ENCODE data around the gene CDKAL1. TPM values are rescaled to one million over a fixed set of nuclear protein-coding genes. Genes with fewer than 3 reads are reported as not detected.

CDKAL1 gene
- polyA plus RNA-seq, 2 of the 4 experiments (the other 2 are of a cell fraction), result 4.7 to 8.3 TPM

DNA sequence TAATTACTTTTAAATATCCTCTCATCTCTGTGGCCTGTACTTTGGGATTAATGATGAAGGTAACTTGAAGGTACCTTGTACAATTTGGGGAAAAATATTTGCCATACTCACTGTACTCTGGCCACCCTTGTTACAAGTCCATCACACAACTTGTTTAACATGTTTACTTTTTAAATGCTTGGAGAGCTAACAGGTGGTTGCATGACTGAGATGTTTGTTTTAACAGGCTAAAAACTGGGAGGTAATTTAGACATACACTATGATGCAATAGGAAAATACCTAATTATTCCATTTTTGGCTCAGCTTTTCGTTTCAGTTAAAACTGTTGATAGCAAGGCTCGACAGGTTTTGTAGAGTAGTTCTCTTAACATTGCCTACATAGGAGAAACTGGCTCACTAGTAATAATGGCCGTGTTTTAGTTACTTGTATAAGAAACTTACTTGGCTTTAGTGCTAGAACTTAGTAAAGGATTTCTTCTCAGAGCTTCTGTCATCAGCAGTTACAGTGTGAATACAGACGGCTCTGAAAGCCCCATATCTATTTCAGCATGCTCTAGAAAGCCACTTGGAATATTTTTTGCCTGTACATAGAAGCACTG lies 569.5 kb downstream of the CDKAL1 start:
- FAIRE-seq (no peak), DNase-seq (ENCODE audit: low read depth in 1 of 2, low spot score in 1 of 2) (no peak), ATAC-seq (no peak)
- TF ChIP-seq RCOR1 (IDR thresholded peaks at IDR 0.05; ENCODE audit: low read depth, low read length), result no peak
- TF ChIP-seq RAD21 (conservative IDR thresholded peaks at IDR 0.05 in 1 of 2, IDR thresholded peaks at IDR 0.05 in 1 of 2), result no peak
- TF ChIP-seq ELK1 (IDR thresholded peaks at IDR 0.05; ENCODE audit: low read depth, low read length), result no peak
- TF ChIP-seq, protein P1, sequence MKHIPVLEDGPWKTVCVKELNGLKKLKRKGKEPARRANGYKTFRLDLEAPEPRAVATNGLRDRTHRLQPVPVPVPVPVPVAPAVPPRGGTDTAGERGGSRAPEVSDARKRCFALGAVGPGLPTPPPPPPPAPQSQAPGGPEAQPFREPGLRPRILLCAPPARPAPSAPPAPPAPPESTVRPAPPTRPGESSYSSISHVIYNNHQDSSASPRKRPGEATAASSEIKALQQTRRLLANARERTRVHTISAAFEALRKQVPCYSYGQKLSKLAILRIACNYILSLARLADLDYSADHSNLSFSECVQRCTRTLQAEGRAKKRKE (CRISPR knock-in tag; IDR thresholded peaks at IDR 0.05; ENCODE audit: low read depth), result no peak
- TF ChIP-seq FOXS1 (CRISPR knock-in tag; IDR thresholded peaks at IDR 0.05), result no peak
- no peak for TF ChIP-seq GATA3 (IDR thresholded peaks at IDR 0.05; ENCODE audit: borderline replicate concordance)
- TF ChIP-seq BCL3 (IDR thresholded peaks at IDR 0.05), result no peak
- TF ChIP-seq JUNB (IDR thresholded peaks at IDR 0.05), result no peak
- TF ChIP-seq SREBF2 (IDR thresholded peaks at IDR 0.05), result no peak
- TF ChIP-seq MAFK (IDR thresholded peaks at IDR 0.05; ENCODE audit: partially characterized antibody), result no peak
- no peak for TF ChIP-seq BHLHE40 (IDR thresholded peaks at IDR 0.05; ENCODE audit: low read depth, low read length)
- TF ChIP-seq JUN (IDR thresholded peaks at IDR 0.05), result no peak
- no peak for TF ChIP-seq PHF8 (IDR thresholded peaks at IDR 0.05; ENCODE audit: borderline replicate concordance, low read depth)
- H3K4me3 ChIP-seq, result no peak overlapping the region
- ChIA-PET POLR2A (interaction anchor here (0.5 kb wide), 1 partner anchor 168 kb away, joined by 3 read pairs; no protein-coding TSS in a partner anchor), CTCF (interaction anchor here (1.0 to 1.2 kb wide), 2 partner anchors 12 to 23 kb away, joined by 3 read pairs; no protein-coding TSS in a partner anchor)
- H3K9me3 ChIP-seq, result no peaks in the 10 kb centered on the region
- 0 out of 3 replicates have a peak, but pooled peaks cover 6% of the 10 kb centered on the region for H3K4me1 ChIP-seq
- H3K27ac ChIP-seq, result no peak overlapping the region
- H3K4me2 ChIP-seq, result no peak overlapping the region
- WGBS (ENCODE audit: missing lambda C conversion rate), result 57% methylated on average over 4 of the region's 4 CpGs

- Histone ChIP-seq H3K4me2 (no peak overlapping the region), H3K4me1 (peaks cover 10% of the 10 kb centered on the region), H3K9me3 (no peaks in the 10 kb centered on the region), H3K4me3 (no peak overlapping the region), H3K27ac (no peak overlapping the region)
- ChIA-PET POLR2A (no interaction called here), CTCF (interaction anchor here (1.0 to 1.2 kb wide), 2 partner anchors 12 to 23 kb away, joined by 3 read pairs; no protein-coding TSS in a partner anchor)
- no peak for DNase-seq (ENCODE audit: low read depth in 1 of 2, low spot score in 1 of 2)
- no peak for ATAC-seq
- FAIRE-seq, result no peak
- TF ChIP-seq, protein P1 (CRISPR knock-in tag; IDR thresholded peaks at IDR 0.05; ENCODE audit: low read depth), result no peak
- no peak for TF ChIP-seq EHF (CRISPR knock-in tag; IDR thresholded peaks at IDR 0.05)
- no peak for TF ChIP-seq CEBPB (IDR thresholded peaks at IDR 0.05)
- TF ChIP-seq ZNF302 (CRISPR knock-in tag; IDR thresholded peaks at IDR 0.05), result no peak
- no peak for TF ChIP-seq FOSB (CRISPR knock-in tag; IDR thresholded peaks at IDR 0.05)
- TF ChIP-seq USF2 (IDR thresholded peaks at IDR 0.05), result no peak
- no peak for TF ChIP-seq RCOR1 (IDR thresholded peaks at IDR 0.05; ENCODE audit: low read depth, low read length)
- TF ChIP-seq MYC (IDR thresholded peaks at IDR 0.05; ENCODE audit: borderline replicate concordance, low read length), result no peak
- no peak for TF ChIP-seq NPAS2 (CRISPR knock-in tag; IDR thresholded peaks at IDR 0.05; ENCODE audit: borderline replicate concordance)
- TF ChIP-seq E2F6 (IDR thresholded peaks at IDR 0.05; ENCODE audit: borderline replicate concordance, low read depth), result no peak
- no peak for TF ChIP-seq KDM5A (IDR thresholded peaks at IDR 0.05)
- TF ChIP-seq SREBF2 (IDR thresholded peaks at IDR 0.05), result no peak
- 92% methylated on average over 2 of the region's 2 CpGs for WGBS (ENCODE audit: missing lambda C conversion rate)
Measured at GRCh38 chr6:21104288-21104687, 570.0 kb downstream of the CDKAL1 start.
